H9 (cell line): ENCODE measurements around the gene LRRC8C. TPM values are rescaled to one million over a fixed set of nuclear protein-coding genes. Genes with fewer than 3 reads are reported as not detected.

Experiments used
- DNase-seq: peaks from one replicate; pipeline ENCODE4 v3.0.0-alpha.2; 2017
- H2AFZ ChIP-seq: one replicate; pipeline ENCODE4 v1.6.1; 2013; ENCODE audit warnings: mild to moderate bottlenecking, low read length, control low read depth, moderate library complexity
- H2AK5ac ChIP-seq: 2 replicates; pipeline ENCODE4 v1.6.1; 2013; ENCODE audit warnings: low read length, control low read depth, mixed read lengths; ENCODE audit not compliant: insufficient read length
- H2BK120ac ChIP-seq: one replicate; pipeline ENCODE4 v1.6.1; 2013; ENCODE audit warnings: low read depth, mild to moderate bottlenecking, low read length, control low read depth, inconsistent platforms; ENCODE audit not compliant: poor library complexity, severe bottlenecking
- H2BK12ac ChIP-seq: 2 replicates; pipeline ENCODE4 v1.6.1; 2013; ENCODE audit warnings: low read length, control low read depth, mixed read lengths, low read depth; ENCODE audit not compliant: insufficient read length
- H2BK15ac ChIP-seq: 2 replicates; pipeline ENCODE4 v1.6.1; 2013; ENCODE audit warnings: low read depth, low read length, control low read depth
- H2BK20ac ChIP-seq: one replicate; pipeline ENCODE4 v1.6.1; 2013; ENCODE audit warnings: low read depth, mild to moderate bottlenecking, low read length, control low read depth, inconsistent platforms; ENCODE audit not compliant: poor library complexity, severe bottlenecking
- H2BK5ac ChIP-seq: 2 replicates; pipeline ENCODE4 v1.6.1; 2013; ENCODE audit warnings: low read length, control low read depth, mixed read lengths; ENCODE audit not compliant: insufficient read length
- H3K14ac ChIP-seq: 2 replicates; pipeline ENCODE4 v1.6.1; 2013; ENCODE audit warnings: low read length, control low read depth; ENCODE audit not compliant: insufficient read depth
- H3K18ac ChIP-seq: 2 replicates; pipeline ENCODE4 v1.6.1; 2013; ENCODE audit warnings: low read depth, mild to moderate bottlenecking, mixed read lengths, low read length, control low read depth; ENCODE audit not compliant: insufficient read length
- H3K23ac ChIP-seq: 2 replicates; pipeline ENCODE4 v1.6.1; 2013; ENCODE audit warnings: low read length, control low read depth, mixed read lengths, low read depth; ENCODE audit not compliant: insufficient read length
- H3K23me2 ChIP-seq: 2 replicates; pipeline ENCODE4 v1.6.1; 2013; ENCODE audit warnings: low read depth, mild to moderate bottlenecking, mixed read lengths, low read length, control low read depth; ENCODE audit not compliant: insufficient read length, poor library complexity, severe bottlenecking
- H3K27ac ChIP-seq: 2 replicates; pipeline ENCODE4 v1.5.1; 2013; ENCODE audit warnings: low read length, control low read depth, mixed read lengths, low read depth; ENCODE audit not compliant: insufficient read length
- H3K27me3 ChIP-seq: 2 replicates; pipeline ENCODE4 v1.6.1; 2013; ENCODE audit warnings: low read length, control low read depth, inconsistent platforms; ENCODE audit not compliant: insufficient read depth
- H3K4ac ChIP-seq: 2 replicates; pipeline ENCODE4 v1.6.1; 2013; ENCODE audit warnings: low read depth, mild to moderate bottlenecking, control low read depth, inconsistent platforms, low read length, moderate library complexity
- H3K4me1 ChIP-seq: 2 replicates; pipeline ENCODE4 v1.6.1; 2013; ENCODE audit warnings: low read length, control low read depth, inconsistent platforms; ENCODE audit not compliant: insufficient read depth
- H3K4me2 ChIP-seq: 2 replicates; pipeline ENCODE4 v1.6.1; 2013; ENCODE audit warnings: low read length, control low read depth, mixed read lengths; ENCODE audit not compliant: insufficient read length, insufficient read depth
- H3K56ac ChIP-seq: 2 replicates; pipeline ENCODE4 v1.6.1; 2013; ENCODE audit warnings: low read depth, mild to moderate bottlenecking, mixed read lengths, low read length, control low read depth; ENCODE audit not compliant: insufficient read length
- H3K79me1 ChIP-seq: 2 replicates; pipeline ENCODE4 v1.6.1; 2013; ENCODE audit warnings: low read depth, mild to moderate bottlenecking, moderate library complexity, low read length, control low read depth, inconsistent platforms; ENCODE audit not compliant: insufficient read depth, poor library complexity, severe bottlenecking
- H3K79me2 ChIP-seq: 2 replicates; pipeline ENCODE4 v1.6.1; 2013; ENCODE audit warnings: low read length, control low read depth, inconsistent platforms; ENCODE audit not compliant: insufficient read depth
- H3K9ac ChIP-seq: 2 replicates; pipeline ENCODE4 v1.6.1; 2013; ENCODE audit warnings: low read length, control low read depth, mixed read lengths; ENCODE audit not compliant: insufficient read length; ENCODE audit errors: extremely low read depth
- H3K9me3 ChIP-seq: one replicate; pipeline ENCODE4 v1.6.1; 2013; ENCODE audit warnings: low read depth, low read length, inconsistent platforms; ENCODE audit not compliant: control insufficient read depth
- H3T11ph ChIP-seq: one replicate; pipeline ENCODE4 v1.6.1; 2013; ENCODE audit warnings: mild to moderate bottlenecking, low read length, control low read depth, inconsistent platforms
- H4K20me1 ChIP-seq: one replicate; pipeline ENCODE4 v1.6.1; 2013; ENCODE audit not compliant: control insufficient read depth, insufficient read length, insufficient read depth
- H4K5ac ChIP-seq: 2 replicates; pipeline ENCODE4 v1.6.1; 2013; ENCODE audit warnings: low read depth, mild to moderate bottlenecking, mixed read lengths, low read length, control low read depth; ENCODE audit not compliant: insufficient read length
- H4K8ac ChIP-seq: replicated peaks from 2 replicates; pipeline ENCODE4 v1.6.1; 2013; ENCODE audit warnings: low read length, control low read depth, mixed read lengths, low read depth; ENCODE audit not compliant: insufficient read length
- H4K91ac ChIP-seq: 2 replicates; pipeline ENCODE4 v1.6.1; 2013; ENCODE audit warnings: low read depth, mild to moderate bottlenecking, moderate library complexity, mixed read lengths, low read length, control low read depth; ENCODE audit not compliant: insufficient read length
- H3K27ac Mint-ChIP-seq, 3 experiments: 2 replicates in 2 of 3; 3 replicates in 1 of 3; pipeline ENCODE4 v1.8.0; 2020 to 2021; ENCODE audit warnings: mixed read lengths in 3 of 3, mild to moderate bottlenecking in 1 of 3, moderate library complexity in 1 of 3
- H3K27me3 Mint-ChIP-seq: 2 replicates; pipeline ENCODE4 v1.8.0; 2021; ENCODE audit warnings: low read depth, mild to moderate bottlenecking, moderate library complexity, mixed read lengths
- H3K36me3 Mint-ChIP-seq, 3 experiments: 2 replicates in 2 of 3; 3 replicates in 1 of 3; pipeline ENCODE4 v1.8.0; 2020 to 2021; ENCODE audit warnings: low read depth in 3 of 3, mixed read lengths in 3 of 3; ENCODE audit not compliant: insufficient read depth in 1 of 3
- H3K4me1 Mint-ChIP-seq, 2 experiments: 2 replicates each; pipeline ENCODE4 v1.8.0; 2020; ENCODE audit warnings: mixed read lengths in 2 of 2
- H3K4me3 Mint-ChIP-seq, 2 experiments: 2 replicates in 1 of 2; 3 replicates in 1 of 2; pipeline ENCODE4 v1.8.0; 2020 to 2021; ENCODE audit warnings: mild to moderate bottlenecking in 2 of 2, mixed read lengths in 2 of 2, moderate library complexity in 1 of 2
- H3K9me3 Mint-ChIP-seq, 2 experiments: 2 replicates in 1 of 2; 3 replicates in 1 of 2; pipeline ENCODE4 v1.8.0; 2020; ENCODE audit warnings: mild to moderate bottlenecking in 2 of 2, mixed read lengths in 2 of 2, moderate library complexity in 1 of 2
- WGBS: extraction: QIAGEN DNeasy Blood & Tissue Kit; methylation state at CpG from one replicate; pipeline ENCODE4 v1.1.7; 2013; ENCODE audit warnings: missing lambda C conversion rate, low lambda C conversion rate, mixed read lengths; ENCODE audit not compliant: insufficient read length; ENCODE audit errors: extremely low coverage; 5-methylcytosine and 5-hydroxymethylcytosine counted together
- total RNA-seq: library from RNA; stranded (reverse); gene quantifications from 2 replicates; pipeline ENCODE4 v1.2.1, GENCODE V29; 2021
- TF ChIP-seq, protein P1 (sequence below): fragments of 200-600 bp; sonication (generic); conservative IDR thresholded peaks from 3 replicates; pipeline ENCODE4 v1.8.0; 2021; ENCODE audit warnings: antibody characterized with exemption, mild to moderate bottlenecking

The LRRC8C gene
- total RNA-seq, 1 experiment from 2014 or later = 1.9 TPM

DNA sequence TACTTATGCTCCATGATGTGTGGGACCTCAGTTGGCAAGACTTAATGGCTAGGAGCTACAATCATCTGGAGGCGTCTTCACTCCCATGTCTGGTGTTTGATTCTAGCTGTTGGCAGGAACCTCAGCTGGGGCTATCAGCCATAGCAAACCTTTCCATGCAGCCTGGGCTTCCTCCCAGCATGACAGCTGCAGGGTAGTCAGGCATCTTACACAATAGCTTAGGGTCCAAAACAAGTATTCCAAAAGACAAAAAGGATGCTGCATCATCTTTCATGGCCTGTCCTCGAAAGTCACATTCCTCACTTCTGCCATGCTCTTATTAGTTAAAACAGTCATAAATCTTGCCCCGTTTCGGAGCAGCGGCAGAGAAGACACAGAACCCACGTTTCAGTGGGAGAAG is 90.9 kb downstream of the LRRC8C start:
- Histone ChIP-seq H2AK5ac (no peak overlapping the region), H3K9ac (no peak overlapping the region), H3K27me3 (no peaks in the 10 kb centered on the region), H4K5ac (no peak overlapping the region), H2AFZ (no peak overlapping the region), H4K91ac (no peak overlapping the region), H3K14ac (no peak overlapping the region), H3K9me3 (no peaks in the 10 kb centered on the region), H3K4me1 (no peaks in the 10 kb centered on the region), H3K18ac (no peak overlapping the region), H3K27ac (no peak overlapping the region), H2BK12ac (no peak overlapping the region), H3T11ph (no peak overlapping the region), H3K4me2 (no peak overlapping the region), H2BK5ac (no peak overlapping the region), H4K8ac (no peak overlapping the region), H2BK120ac (no peak overlapping the region), H3K4ac (no peak overlapping the region), H2BK20ac (no peak overlapping the region), H3K23me2 (no peaks in the 10 kb centered on the region), H3K23ac (no peak overlapping the region), H3K79me2 (no peaks in the 10 kb centered on the region), H3K79me1 (no peaks in the 10 kb centered on the region), H4K20me1 (no peaks in the 10 kb centered on the region), H3K56ac (no peak overlapping the region), H2BK15ac (no peak overlapping the region)
- TF ChIP-seq, protein P1, sequence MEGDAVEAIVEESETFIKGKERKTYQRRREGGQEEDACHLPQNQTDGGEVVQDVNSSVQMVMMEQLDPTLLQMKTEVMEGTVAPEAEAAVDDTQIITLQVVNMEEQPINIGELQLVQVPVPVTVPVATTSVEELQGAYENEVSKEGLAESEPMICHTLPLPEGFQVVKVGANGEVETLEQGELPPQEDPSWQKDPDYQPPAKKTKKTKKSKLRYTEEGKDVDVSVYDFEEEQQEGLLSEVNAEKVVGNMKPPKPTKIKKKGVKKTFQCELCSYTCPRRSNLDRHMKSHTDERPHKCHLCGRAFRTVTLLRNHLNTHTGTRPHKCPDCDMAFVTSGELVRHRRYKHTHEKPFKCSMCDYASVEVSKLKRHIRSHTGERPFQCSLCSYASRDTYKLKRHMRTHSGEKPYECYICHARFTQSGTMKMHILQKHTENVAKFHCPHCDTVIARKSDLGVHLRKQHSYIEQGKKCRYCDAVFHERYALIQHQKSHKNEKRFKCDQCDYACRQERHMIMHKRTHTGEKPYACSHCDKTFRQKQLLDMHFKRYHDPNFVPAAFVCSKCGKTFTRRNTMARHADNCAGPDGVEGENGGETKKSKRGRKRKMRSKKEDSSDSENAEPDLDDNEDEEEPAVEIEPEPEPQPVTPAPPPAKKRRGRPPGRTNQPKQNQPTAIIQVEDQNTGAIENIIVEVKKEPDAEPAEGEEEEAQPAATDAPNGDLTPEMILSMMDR = no peak
- H3K9me3 Mint-ChIP-seq = no peaks in the 10 kb centered on the region
- H3K36me3 Mint-ChIP-seq = no peaks in the 10 kb centered on the region
- DNase-seq = no peak
- peaks cover 3% of the 10 kb centered on the region; the same call in 1 of the 2 replicates for H3K27me3 Mint-ChIP-seq
- H3K4me3 Mint-ChIP-seq = no peak overlapping the region
- H3K4me1 Mint-ChIP-seq = peaks cover 0 to 3% of the 10 kb centered on the region in 2 experiments; a peak in 1 of 4 replicates
- no CpG with 5 or more reads among the region's 6 CpGs for WGBS
- H3K27ac Mint-ChIP-seq = no peak overlapping the region
